ENCODE data around the gene TBX5.

TBX5 gene

GRCh38 chr12:114316076-114316475, 89.9 kb downstream of the TBX5 start:
- no peak for DNase-seq

GRCh38 chr12:114314974-114315720, 90.8 kb downstream of the TBX5 start:
- no peak for DNase-seq

- DNase-seq, result no peak
Observed at GRCh38 chr12:114314403-114314802, 91.5 kb downstream of the TBX5 start.

GRCh38 chr12:114313910-114314309, 92.0 kb downstream of the TBX5 start:
- DNase-seq, result no peak

GRCh38 chr12:114311974-114312373, 94.0 kb downstream of the TBX5 start:
- DNase-seq, result peak; percentile 85

- no peak for DNase-seq
Observed at GRCh38 chr12:114306646-114307045, 99.3 kb downstream of the TBX5 start.

GRCh38 chr12:114305446-114305845, 100.5 kb downstream of the TBX5 start:
- no peak for DNase-seq

Measured in femur (tissue), 1 donor.